A549 (cell line): Measurements from ENCODE around the gene HP1BP3.

Experiments
- CBX2 ChIP-seq: fragments of 200-600 bp; sonication (generic); IDR thresholded peaks from 2 replicates; pipeline ENCODE4 v1.6.1; 2016; ENCODE audit warnings: low read depth, mild to moderate bottlenecking, borderline replicate concordance
- NPAS2 ChIP-seq: fragments of 250-450 bp; sonication (Bioruptor Pico); IDR thresholded peaks from 2 replicates; pipeline ENCODE4 v1.8.0; 2022; ENCODE audit warnings: mild to moderate bottlenecking, moderate library complexity, borderline replicate concordance
- POLR2A ChIP-seq: IDR thresholded peaks from 2 replicates; pipeline ENCODE4 v1.6.1; 2012; ENCODE audit warnings: mild to moderate bottlenecking, low read length
- RFX5 ChIP-seq: fragments of 450-650 bp; IDR thresholded peaks from 2 replicates; pipeline ENCODE4 v1.7.1; 2014; ENCODE audit warnings: antibody characterized with exemption, mild to moderate bottlenecking, moderate library complexity
- SREBF2 ChIP-seq: fragments of 450-650 bp; IDR thresholded peaks from 2 replicates; pipeline ENCODE4 v1.6.1; 2014; ENCODE audit warnings: mild to moderate bottlenecking, moderate library complexity

DNA sequence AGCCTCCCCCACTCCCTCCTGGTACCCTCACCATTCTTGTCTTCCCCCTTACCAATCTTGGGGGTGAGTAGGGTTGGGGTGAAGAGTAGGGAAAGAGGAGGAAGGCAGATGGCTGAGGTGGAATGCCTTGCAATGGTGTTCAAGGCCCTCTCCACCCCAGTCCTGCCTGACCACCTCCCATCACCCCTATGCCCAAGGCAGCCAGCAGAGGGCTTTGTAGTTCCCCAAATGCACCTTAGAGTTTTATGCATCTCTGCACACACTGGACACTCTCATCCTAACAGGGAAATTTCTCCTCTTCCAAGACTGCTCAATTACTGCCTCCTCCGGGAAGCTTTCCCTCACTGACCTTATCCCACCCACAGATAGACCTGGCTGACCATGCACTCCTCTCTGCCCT is 84.7 kb downstream of the HP1BP3 start:
- TF ChIP-seq RFX5 (no peak), SREBF2 (no peak), NPAS2 (CRISPR knock-in tag) (no peak), CBX2 (no peak), POLR2A (no peak)
